Renal cortex interstitium (tissue), 11 donors: ENCODE data around the gene LCN15. TPM values are rescaled to one million over a fixed set of nuclear protein-coding genes. Genes with fewer than 3 reads are reported as not detected.
A peak's percentile ranks its signal among the peaks of the same experiment; 100 is the strongest.
"Not testable (repeated sequence)": the region's sequence is repeated elsewhere in the genome, so short reads cannot be mapped to it uniquely, and the experiment has no call there.

Source experiments
- DNase-seq, 11 donors: peaks; one replicate each; pipeline ENCODE4 v3.0.0-alpha.2; 2013; ENCODE audit warnings: low read depth in 9 of 11, low spot score in 4 of 11; ENCODE audit errors: extremely low read depth in 1 of 11
- polyA plus RNA-seq, 3 donors: library from polyadenylated mRNA; unstranded; fragments of 120-200 nt; gene quantifications; one replicate each; pipeline ENCODE4 v1.2.1, GENCODE V29; 2013; ENCODE audit not compliant: insufficient read length in 3 of 3

The LCN15 gene
- polyA plus RNA-seq, 3 donors: 0.06 to 0.16 TPM; not detected in 1

- no peak for DNase-seq
These were observed 18.1 kb upstream of the LCN15 start for GRCh38 chr9:136782452-136782851.

GRCh38 chr9:136779808-136780207, 15.5 kb upstream of the LCN15 start:
- DNase-seq: no peak

GRCh38 chr9:136777359-136777758, 13.0 kb upstream of the LCN15 start:
- DNase-seq: no peak

GRCh38 chr9:136776947-136777346, 12.6 kb upstream of the LCN15 start:
- no peak for DNase-seq

- DNase-seq: no peak
These were observed 10.9 kb upstream of the LCN15 start for GRCh38 chr9:136775191-136775590.

GRCh38 chr9:136774416-136775045, 10.2 kb upstream of the LCN15 start:
- DNase-seq: no peak

- no peak for DNase-seq
These were observed 9.2 kb upstream of the LCN15 start for GRCh38 chr9:136773386-136774044.

- no peak for DNase-seq
These were observed 7.6 kb upstream of the LCN15 start for GRCh38 chr9:136771907-136772415.

GRCh38 chr9:136769710-136770191, 5.4 kb upstream of the LCN15 start:
- DNase-seq: no peak

GRCh38 chr9:136766410-136767120, 2.2 kb upstream of the LCN15 start:
- DNase-seq: not testable (repeated sequence)

GRCh38 chr9:136765745-136766409, 1.6 kb upstream of the LCN15 start:
- DNase-seq: not testable (repeated sequence)

- no peak for DNase-seq
These were observed 723 bp upstream of the LCN15 start for GRCh38 chr9:136765041-136765440.

- no peak for DNase-seq
These were observed 676 bp downstream of the LCN15 start for GRCh38 chr9:136763649-136764035.

GRCh38 chr9:136762915-136763648, 1.2 kb downstream of the LCN15 start:
- peak in 1 of 11 donors; percentile 26 for DNase-seq

- no peak for DNase-seq
These were observed 2.1 kb downstream of the LCN15 start for GRCh38 chr9:136762221-136762691.

- DNase-seq: no peak
These were observed 2.8 kb downstream of the LCN15 start for GRCh38 chr9:136761545-136761981.

GRCh38 chr9:136760834-136761544, 3.3 kb downstream of the LCN15 start:
- DNase-seq: not testable (repeated sequence)

GRCh38 chr9:136760424-136760823, 3.9 kb downstream of the LCN15 start:
- DNase-seq: no peak
